ENCODE data around the gene MYO3B.
"Not testable (repeated sequence)": the region's sequence is repeated elsewhere in the genome, so short reads cannot be mapped to it uniquely, and the experiment has no call there.

Gene MYO3B

GRCh38 chr2:170344663-170345346 lies 166.9 kb downstream of the MYO3B start:
- peak; percentile 57 for DNase-seq

GRCh38 chr2:170345607-170346006 lies 167.7 kb downstream of the MYO3B start:
- no peak for DNase-seq

GRCh38 chr2:170349269-170349668 lies 171.3 kb downstream of the MYO3B start:
- DNase-seq = not testable (repeated sequence)

GRCh38 chr2:170350929-170351826 lies 173.2 kb downstream of the MYO3B start:
- DNase-seq = no peak

GRCh38 chr2:170353723-170354122 lies 175.8 kb downstream of the MYO3B start:
- no peak for DNase-seq

- no peak for DNase-seq
These were observed 176.4 kb downstream of the MYO3B start for GRCh38 chr2:170354388-170354787.

GRCh38 chr2:170354855-170355780 lies 177.2 kb downstream of the MYO3B start:
- no peak for DNase-seq

- no peak for DNase-seq
These were observed 181.5 kb downstream of the MYO3B start for GRCh38 chr2:170359466-170359865.

GRCh38 chr2:170360546-170361089 lies 182.7 kb downstream of the MYO3B start:
- no peak for DNase-seq

- no peak for DNase-seq
These were observed 183.4 kb downstream of the MYO3B start for GRCh38 chr2:170361090-170361936.

GRCh38 chr2:170362313-170362870 lies 184.4 kb downstream of the MYO3B start:
- no peak for DNase-seq

GRCh38 chr2:170362871-170363631 lies 185.1 kb downstream of the MYO3B start:
- DNase-seq = no peak

- DNase-seq = no peak
These were observed 187.1 kb downstream of the MYO3B start for GRCh38 chr2:170365003-170365402.

- no peak for DNase-seq
These were observed 187.7 kb downstream of the MYO3B start for GRCh38 chr2:170365686-170366085.

- DNase-seq = no peak
These were observed 190.4 kb downstream of the MYO3B start for GRCh38 chr2:170368370-170368769.

GRCh38 chr2:170369228-170369627 lies 191.3 kb downstream of the MYO3B start:
- DNase-seq = no peak

GRCh38 chr2:170369894-170370293 lies 191.9 kb downstream of the MYO3B start:
- no peak for DNase-seq

GRCh38 chr2:170371231-170371998 lies 193.5 kb downstream of the MYO3B start:
- DNase-seq = no peak

GRCh38 chr2:170375192-170375591 lies 197.2 kb downstream of the MYO3B start:
- DNase-seq = no peak

Data from NCI-H226 (cell line).